Astrocyte (in vitro differentiated cells and primary cell): ENCODE data around the gene HENMT1. TPM values are rescaled to one million over a fixed set of nuclear protein-coding genes. Genes with fewer than 3 reads are reported as not detected.

Source experiments
- DNase-seq: peaks from one replicate; pipeline ENCODE4 v3.0.0-alpha.2; 2010; ENCODE audit warnings: low read depth
- FAIRE-seq: peaks from 2 replicates; lab custom pipeline; 2011; peaks lifted over from hg19 to GRCh38; lab: Jason Lieb, UNC
- H2AFZ ChIP-seq: 2 replicates; pipeline ENCODE4 v1.6.0; 2012; ENCODE audit warnings: low read depth, low read length, inconsistent platforms
- H3K27ac ChIP-seq: 2 replicates; pipeline ENCODE4 v1.5.1; 2011; ENCODE audit warnings: low read depth, low read length, inconsistent platforms
- H3K27me3 ChIP-seq: 2 replicates; pipeline ENCODE4 v1.6.0; 2011; ENCODE audit warnings: low read length, inconsistent platforms; ENCODE audit not compliant: insufficient read depth
- H3K36me3 ChIP-seq: 2 replicates; pipeline ENCODE4 v1.5.1; 2011; ENCODE audit warnings: low read length, inconsistent platforms; ENCODE audit not compliant: insufficient read depth
- H3K4me1 ChIP-seq: 2 replicates; pipeline ENCODE4 v1.5.1; 2011; ENCODE audit warnings: low read length, inconsistent platforms; ENCODE audit not compliant: insufficient read depth
- H3K4me2 ChIP-seq: 2 replicates; pipeline ENCODE4 v1.6.0; 2012; ENCODE audit warnings: low read length, inconsistent platforms
- H3K4me3 ChIP-seq: 2 replicates; pipeline ENCODE4 v1.5.1; 2011; ENCODE audit warnings: low read depth, mild to moderate bottlenecking, low read length, inconsistent platforms; ENCODE audit not compliant: insufficient read depth
- H3K79me2 ChIP-seq: 2 replicates; pipeline ENCODE4 v1.6.0; 2012; ENCODE audit warnings: mild to moderate bottlenecking, low read length, inconsistent platforms; ENCODE audit not compliant: insufficient read depth
- H3K9ac ChIP-seq: 2 replicates; pipeline ENCODE4 v1.6.0; 2012; ENCODE audit warnings: mild to moderate bottlenecking, low read length, inconsistent platforms
- H3K9me3 ChIP-seq: 2 replicates; pipeline ENCODE4 v1.5.1; 2012; ENCODE audit warnings: low read depth, mild to moderate bottlenecking, low read length, inconsistent platforms; ENCODE audit not compliant: insufficient read depth
- H4K20me1 ChIP-seq: 2 replicates; pipeline ENCODE4 v1.6.0; 2012; ENCODE audit warnings: low read length, inconsistent platforms; ENCODE audit not compliant: insufficient read depth
- H3K27ac Mint-ChIP-seq: one replicate; pipeline ENCODE4 v1.8.0; 2021; ENCODE audit warnings: mild to moderate bottlenecking, mixed read lengths; ENCODE audit not compliant: unreplicated experiment
- H3K27me3 Mint-ChIP-seq: one replicate; pipeline ENCODE4 v1.8.0; 2021; ENCODE audit warnings: low read depth, mixed read lengths; ENCODE audit not compliant: unreplicated experiment
- H3K36me3 Mint-ChIP-seq: one replicate; pipeline ENCODE4 v1.8.0; 2021; ENCODE audit warnings: low read depth, mixed read lengths; ENCODE audit not compliant: unreplicated experiment
- H3K4me1 Mint-ChIP-seq: one replicate; pipeline ENCODE4 v1.8.0; 2021; ENCODE audit warnings: low read depth, mixed read lengths; ENCODE audit not compliant: unreplicated experiment
- H3K4me3 Mint-ChIP-seq: one replicate; pipeline ENCODE4 v1.8.0; 2021; ENCODE audit warnings: mild to moderate bottlenecking, moderate library complexity, mixed read lengths; ENCODE audit not compliant: unreplicated experiment
- H3K9me3 Mint-ChIP-seq: one replicate; pipeline ENCODE4 v1.8.0; 2021; ENCODE audit warnings: mild to moderate bottlenecking, mixed read lengths; ENCODE audit not compliant: unreplicated experiment
- CTCF ChIP-seq: IDR thresholded peaks from 2 replicates; pipeline ENCODE4 v1.5.1; 2011; ENCODE audit warnings: low read depth, mild to moderate bottlenecking, inconsistent platforms, low read length, moderate library complexity; ENCODE audit not compliant: insufficient read depth
- EZH2 ChIP-seq: IDR thresholded peaks from 2 replicates; pipeline ENCODE4 v1.6.1; 2012; ENCODE audit warnings: mild to moderate bottlenecking, low read length, inconsistent platforms; ENCODE audit not compliant: insufficient read depth
- total RNA-seq: library from RNA; stranded (reverse); gene quantifications from 2 replicates; pipeline ENCODE4 v1.2.1, GENCODE V29; 2021

The HENMT1 gene
- total RNA-seq, 1 donor from 2014 or later: 2.2 TPM

DNA sequence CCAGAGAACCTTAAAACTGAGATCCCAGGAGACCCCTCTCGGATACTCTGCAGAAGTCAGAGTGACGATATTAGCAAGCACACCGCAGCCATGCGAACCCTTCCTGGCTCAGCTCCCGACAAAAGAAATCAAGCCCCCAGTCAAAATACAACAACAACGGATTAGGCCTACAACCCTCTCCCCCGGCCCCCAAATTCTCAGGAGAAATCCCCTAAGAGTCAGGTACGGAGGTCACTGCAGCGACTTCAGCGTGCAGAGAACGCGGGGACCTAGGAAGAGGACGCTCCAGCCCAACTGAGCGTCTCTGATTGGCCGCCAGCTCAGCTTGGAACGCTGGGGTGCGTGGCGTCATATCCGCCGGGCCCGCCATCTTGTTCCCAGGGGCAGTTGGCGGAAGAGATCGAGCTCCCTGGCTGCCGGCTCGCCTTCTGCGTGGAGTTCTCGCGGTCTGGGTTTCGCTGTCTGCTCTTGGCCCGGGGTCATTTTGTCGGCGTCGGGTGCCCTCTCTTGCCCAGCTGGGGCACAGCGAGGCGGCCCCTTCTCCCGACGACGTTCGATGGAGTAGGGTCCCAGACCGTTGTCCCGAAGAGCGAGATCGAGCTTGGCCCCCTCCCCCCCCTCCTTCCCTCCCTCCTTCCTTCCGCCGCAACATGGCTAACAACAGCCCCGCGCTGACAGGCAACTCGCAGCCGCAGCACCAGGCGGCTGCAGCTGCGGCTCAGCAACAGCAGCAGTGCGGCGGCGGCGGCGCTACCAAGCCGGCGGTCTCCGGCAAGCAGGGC is 31.2 kb upstream of the HENMT1 start, which contains the start of gene PRPF38B:
Gene PRPF38B (plus strand): TSS at position 369 of the 782 bp plus-strand sequence. CDS start 282 bp downstream, at position 651.
- peak within 1 kb of the TSS; percentile 96 for H3K27ac ChIP-seq
- H3K36me3 ChIP-seq: peaks cover 19% of the 10 kb centered on the region
- peaks cover 16% of the 10 kb centered on the region for H3K4me1 Mint-ChIP-seq
- H3K27me3 Mint-ChIP-seq: no peaks in the 10 kb centered on the region
- H3K27ac Mint-ChIP-seq: peak within 1 kb of the TSS; percentile 99
- H3K4me3 ChIP-seq: peak within 1 kb of the TSS; percentile 75
- H3K4me2 ChIP-seq: peak within 1 kb of the TSS; percentile 93
- peaks cover 43% of the 10 kb centered on the region for H4K20me1 ChIP-seq
- H2AFZ ChIP-seq: peak within 1 kb of the TSS; percentile 90
- FAIRE-seq (no peak), DNase-seq (peak; percentile 82)
- H3K4me3 Mint-ChIP-seq: peak within 1 kb of the TSS; percentile 96
- no peaks in the 10 kb centered on the region for H3K9me3 ChIP-seq
- peaks cover 59% of the 10 kb centered on the region for H3K79me2 ChIP-seq
- no peaks in the 10 kb centered on the region for H3K36me3 Mint-ChIP-seq
- no peaks in the 10 kb centered on the region for H3K9me3 Mint-ChIP-seq
- peaks cover 3% of the 10 kb centered on the region for H3K4me1 ChIP-seq
- TF ChIP-seq EZH2: no peak
- peak within 1 kb of the TSS; percentile 97 for H3K9ac ChIP-seq
- no peaks in the 10 kb centered on the region for H3K27me3 ChIP-seq

DNA sequence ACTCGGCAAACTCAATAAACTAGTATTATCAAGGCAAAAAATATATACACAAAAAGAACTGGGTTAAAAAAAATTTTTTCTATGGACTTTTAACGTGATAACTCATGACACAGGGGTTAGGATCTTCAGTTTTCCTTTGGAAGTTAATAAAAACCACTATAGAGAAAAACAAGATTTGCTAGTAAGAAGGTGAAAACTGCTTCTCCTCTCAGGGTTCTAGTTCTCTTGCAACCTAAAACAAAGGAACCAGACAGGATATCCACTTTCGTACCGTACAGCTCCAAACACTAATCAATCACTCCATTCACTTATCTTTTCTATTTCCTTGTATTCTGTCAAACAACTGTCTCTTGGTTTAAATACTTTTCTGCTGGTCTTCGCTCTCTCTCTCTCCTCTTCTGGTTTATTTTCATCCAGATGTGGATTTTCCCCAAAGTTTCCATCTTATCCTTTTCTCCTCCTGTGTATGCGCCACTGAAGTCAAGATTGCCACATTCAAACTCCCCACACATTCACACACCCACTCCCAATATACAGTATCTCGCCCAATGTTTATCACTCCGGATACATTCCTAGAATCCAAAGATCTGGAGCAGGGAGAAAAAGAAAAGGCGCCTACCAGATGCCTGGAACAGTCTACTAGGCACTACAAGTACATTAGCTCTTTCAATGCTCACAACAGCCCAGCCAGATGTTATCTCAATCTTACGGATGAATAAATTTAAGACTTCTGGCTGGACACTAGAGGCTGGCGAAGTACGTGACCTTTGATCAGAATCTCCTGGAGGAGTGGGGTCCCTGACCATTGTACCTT is 30.4 kb upstream of the HENMT1 start:
- Histone ChIP-seq H3K4me3 (peak overlapping the region; percentile 75), H3K27ac (peak overlapping the region; percentile 96), H4K20me1 (peaks cover 35% of the 10 kb centered on the region), H3K27me3 (no peaks in the 10 kb centered on the region), H3K4me1 (peaks cover 3% of the 10 kb centered on the region), H3K4me2 (peak overlapping the region; percentile 93), H3K79me2 (peaks cover 51% of the 10 kb centered on the region), H3K9me3 (no peaks in the 10 kb centered on the region), H3K9ac (peak overlapping the region; percentile 97), H2AFZ (peak overlapping the region; percentile 90), H3K36me3 (peaks cover 11% of the 10 kb centered on the region)
- DNase-seq: peak; percentile 23
- Mint-ChIP-seq H3K4me1 (peaks cover 16% of the 10 kb centered on the region), H3K4me3 (peak overlapping the region; percentile 96), H3K27me3 (no peaks in the 10 kb centered on the region), H3K36me3 (no peaks in the 10 kb centered on the region), H3K9me3 (no peaks in the 10 kb centered on the region), H3K27ac (peak overlapping the region; percentile 99)
- no peak for FAIRE-seq
- no peak for TF ChIP-seq CTCF
- no peak for TF ChIP-seq EZH2

- Mint-ChIP-seq H3K27ac (no peak overlapping the region), H3K4me3 (no peak overlapping the region), H3K9me3 (no peaks in the 10 kb centered on the region), H3K27me3 (no peaks in the 10 kb centered on the region), H3K36me3 (no peaks in the 10 kb centered on the region), H3K4me1 (peaks cover 15% of the 10 kb centered on the region)
- Histone ChIP-seq H4K20me1 (no peaks in the 10 kb centered on the region), H3K4me3 (no peak overlapping the region), H3K27me3 (peaks cover 5% of the 10 kb centered on the region), H2AFZ (no peak overlapping the region), H3K36me3 (no peaks in the 10 kb centered on the region), H3K79me2 (peaks cover 6% of the 10 kb centered on the region), H3K4me1 (no peaks in the 10 kb centered on the region), H3K4me2 (no peak overlapping the region), H3K27ac (no peak overlapping the region), H3K9me3 (no peaks in the 10 kb centered on the region), H3K9ac (no peak overlapping the region)
- TF ChIP-seq EZH2: no peak
- TF ChIP-seq CTCF: no peak
- DNase-seq: peak; percentile 21
- FAIRE-seq: no peak
Observed at GRCh38 chr1:108686614-108687313, 25.9 kb upstream of the HENMT1 start.
